Adrenal gland (tissue), 12 donors: ENCODE measurements around the gene TTC23. TPM values are rescaled to one million over a fixed set of nuclear protein-coding genes. Genes with fewer than 3 reads are reported as not detected.
A peak's percentile ranks its signal among the peaks of the same experiment; 100 is the strongest.

Experiments used
- DNase-seq, 7 donors: peaks; one replicate each; pipeline ENCODE4 v3.0.0-alpha.2; 2019 to 2020
- H3K27ac ChIP-seq, 5 donors: fragments of 200-600 bp; sonication (generic) in 4 of 5; 1 replicate in 3 of 5; 2 replicates in 2 of 5; pipeline versions ENCODE4 v1.5.1 to v1.8.0; 2016 to 2020; ENCODE audit warnings: mild to moderate bottlenecking in 1 of 5
- H3K27me3 ChIP-seq: fragments of 200-600 bp; 2 replicates; pipeline ENCODE4 v1.8.0; 2021
- H3K36me3 ChIP-seq, 2 donors: fragments of 200-600 bp; replicated peaks in 1 of 2; 1 replicate in 1 of 2; 2 replicates in 1 of 2; pipeline versions ENCODE4 v1.5.1 to v1.8.0; 2018 to 2022
- H3K4me1 ChIP-seq, 2 donors: fragments of 200-600 bp; replicated peaks in 1 of 2; 1 replicate in 1 of 2; 2 replicates in 1 of 2; pipeline versions ENCODE4 v1.5.1 to v1.8.0; 2018 to 2021
- H3K4me3 ChIP-seq, 4 donors: fragments of 200-600 bp; sonication (generic) in 3 of 4; one replicate each; pipeline ENCODE4 v1.5.1; 2016 to 2018
- H3K9me3 ChIP-seq, 3 donors: fragments of 200-600 bp; sonication (generic) in 1 of 3; replicated peaks in 1 of 3; 1 replicate in 2 of 3; 2 replicates in 1 of 3; pipeline versions ENCODE4 v1.5.1 to v1.8.0; 2016 to 2021
- POLR2A ChIP-seq, 2 donors: fragments of 450-650 bp; IDR thresholded peaks; one replicate each; pipeline ENCODE4 v1.6.1; 2017; ENCODE audit warnings: antibody characterized with exemption in 2 of 2, mild to moderate bottlenecking in 2 of 2, moderate library complexity in 1 of 2
- WGBS, 4 donors: extraction: QIAGEN DNeasy Blood & Tissue Kit in 2 of 4; methylation state at CpG; one replicate each; pipeline versions ENCODE4 v1.1.5 to v1.1.7; 2013 to 2017; 5-methylcytosine and 5-hydroxymethylcytosine counted together
- intact Hi-C, 2 donors: fragments of 100-400 bp; cut with DNase I; formaldehyde crosslinking; loops; one replicate each; pipeline versions ENCODE4 v1.14.1 to v1.15.0; 2022 to 2023
- polyA plus RNA-seq, 3 donors: library from polyadenylated mRNA; stranded (reverse); fragments of 200-250 nt in 2 of 3; fragments of 350-450 nt in 1 of 3; fragmentation: Illumina TruSeq in 1 of 3; extraction: RNeasy Lipid Tissue Mini Kit (QIAGEN cat#74804) in 1 of 3; gene quantifications; one replicate each; pipeline ENCODE4 v1.2.3, GENCODE V29; 2013 to 2014
- total RNA-seq, 9 donors: library from RNA; depleted of rRNA in 4 of 9; stranded (reverse); fragments of >200 nt in 4 of 9; fragments of 120-200 nt in 1 of 9; fragmentation: NEBNext Ultra II Directional in 1 of 9; extraction: Animal tissue kit (Norgen Biotek cat#: 25700) in 1 of 9; gene quantifications; one replicate each; pipeline versions ENCODE4 v1.1.0 to v1.2.4, GENCODE V29; 2013 to 2023
- TF ChIP-seq, protein P1 (sequence below), 6 experiments: fragments of 450-650 bp in 4 of 6; fragments of 200-600 bp in 2 of 6; sonication (generic) in 1 of 6; IDR thresholded peaks; 1 replicate in 5 of 6; 2 replicates in 1 of 6; pipeline versions ENCODE4 v1.5.1 to v1.8.0; 2016 to 2021; ENCODE audit warnings: antibody characterized with exemption in 6 of 6, mild to moderate bottlenecking in 2 of 6, moderate library complexity in 1 of 6
- donor health status: healthy with polysubstance abuse.
- donor health status: Bipolar disorder and iron deficiency.
- donor health status: DM: yes; HTN: yes; CAD: no.
- donor health status: DM: no; HTN: no; CAD: no.
- donor health status: DM: no; HTN: no; CAD: no.
- donor health status: DM: yes; HTN: yes; CAD: no.

TTC23 gene
- total and polyA plus RNA-seq, 12 donors, result 10.9 to 42.0 (median 22.6) TPM

DNA sequence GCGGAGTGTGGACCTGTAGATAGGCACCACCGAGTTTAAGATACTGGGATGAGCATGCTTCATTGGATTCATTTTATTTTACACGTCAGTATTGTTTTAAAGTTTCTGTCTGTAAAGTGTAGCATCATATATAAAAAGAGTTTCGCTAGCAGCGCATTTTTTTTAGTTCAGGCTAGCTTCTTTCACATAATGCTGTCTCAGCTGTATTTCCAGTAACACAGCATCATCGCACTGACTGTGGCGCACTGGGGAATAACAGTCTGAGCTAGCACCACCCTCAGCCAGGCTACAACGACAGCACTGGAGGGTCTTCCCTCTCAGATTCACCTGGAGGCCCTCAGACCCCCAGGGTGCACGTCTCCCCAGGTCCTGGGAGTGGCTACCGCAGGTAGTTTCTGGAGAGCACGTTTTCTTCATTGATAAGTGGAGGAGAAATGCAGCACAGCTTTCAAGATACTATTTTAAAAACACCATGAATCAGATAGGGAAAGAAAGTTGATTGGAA is 115.0 kb downstream of the TTC23 start:
- no peak overlapping the region for H3K4me3 ChIP-seq
- peak in 2 of 7 donors; percentile 10 to 33 for DNase-seq
- no peaks in the 10 kb centered on the region for H3K9me3 ChIP-seq
- intact Hi-C loops, result no loop called here
- H3K27ac ChIP-seq, result peak overlapping the region in 1 of 5 donors; percentile 10
- whole genome bisulfite sequencing, 4 donors, result 88 to 93% (median 89%) methylated on average over 10 to 11 of the region's 11 CpGs
- TF ChIP-seq, protein P1, sequence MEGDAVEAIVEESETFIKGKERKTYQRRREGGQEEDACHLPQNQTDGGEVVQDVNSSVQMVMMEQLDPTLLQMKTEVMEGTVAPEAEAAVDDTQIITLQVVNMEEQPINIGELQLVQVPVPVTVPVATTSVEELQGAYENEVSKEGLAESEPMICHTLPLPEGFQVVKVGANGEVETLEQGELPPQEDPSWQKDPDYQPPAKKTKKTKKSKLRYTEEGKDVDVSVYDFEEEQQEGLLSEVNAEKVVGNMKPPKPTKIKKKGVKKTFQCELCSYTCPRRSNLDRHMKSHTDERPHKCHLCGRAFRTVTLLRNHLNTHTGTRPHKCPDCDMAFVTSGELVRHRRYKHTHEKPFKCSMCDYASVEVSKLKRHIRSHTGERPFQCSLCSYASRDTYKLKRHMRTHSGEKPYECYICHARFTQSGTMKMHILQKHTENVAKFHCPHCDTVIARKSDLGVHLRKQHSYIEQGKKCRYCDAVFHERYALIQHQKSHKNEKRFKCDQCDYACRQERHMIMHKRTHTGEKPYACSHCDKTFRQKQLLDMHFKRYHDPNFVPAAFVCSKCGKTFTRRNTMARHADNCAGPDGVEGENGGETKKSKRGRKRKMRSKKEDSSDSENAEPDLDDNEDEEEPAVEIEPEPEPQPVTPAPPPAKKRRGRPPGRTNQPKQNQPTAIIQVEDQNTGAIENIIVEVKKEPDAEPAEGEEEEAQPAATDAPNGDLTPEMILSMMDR (IDR thresholded peaks at IDR 0.05), result no peak
- no peak for TF ChIP-seq POLR2A (IDR thresholded peaks at IDR 0.05)
- no peaks in the 10 kb centered on the region for H3K27me3 ChIP-seq
- peaks cover 0 to 41% of the 10 kb centered on the region in 2 donors for H3K36me3 ChIP-seq
- H3K4me1 ChIP-seq, result peaks cover 3 to 13% of the 10 kb centered on the region in 2 donors

DNA sequence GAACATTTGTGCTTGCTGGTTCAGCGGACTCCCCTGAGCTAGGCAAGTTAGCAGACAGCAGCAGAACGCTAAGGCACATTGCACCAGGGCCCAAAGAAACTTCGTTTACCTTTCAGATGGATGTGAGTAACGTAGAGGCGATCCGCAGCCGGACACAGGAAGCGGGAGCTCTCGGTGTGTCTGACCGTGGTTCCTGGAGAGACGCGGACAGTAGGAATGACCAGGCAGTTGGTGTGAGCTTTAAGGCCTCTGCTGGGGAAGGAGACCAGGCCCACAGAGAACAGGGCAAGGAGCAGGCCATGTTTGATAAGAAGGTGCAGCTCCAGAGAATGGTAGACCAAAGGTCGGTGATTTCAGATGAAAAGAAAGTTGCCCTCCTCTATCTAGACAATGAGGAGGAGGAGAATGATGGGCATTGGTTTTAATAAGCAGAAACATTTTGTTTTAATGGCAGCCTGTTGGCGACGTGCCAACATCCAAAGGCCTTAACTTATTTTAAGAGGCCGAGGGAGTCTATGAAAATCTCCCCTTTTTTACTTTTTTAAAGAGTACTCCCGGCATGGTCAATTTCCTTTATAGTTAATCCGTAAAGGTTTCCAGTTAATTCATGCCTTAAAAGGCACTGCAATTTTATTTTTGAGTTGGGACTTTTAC is 116.6 kb downstream of the TTC23 start:
- H3K4me1 ChIP-seq, result peaks cover 3 to 13% of the 10 kb centered on the region in 2 donors
- peak in 3 of 7 donors; percentile 9 to 50 (median 10) for DNase-seq
- no peak overlapping the region for H3K27ac ChIP-seq
- H3K27me3 ChIP-seq, result no peaks in the 10 kb centered on the region
- TF ChIP-seq, protein P1 (IDR thresholded peaks at IDR 0.05), result no peak
- TF ChIP-seq POLR2A (IDR thresholded peaks at IDR 0.05), result no peak
- H3K4me3 ChIP-seq, result no peak overlapping the region
- 87 to 91% (median 91%) methylated on average over 18 of the region's 18 CpGs for WGBS, 4 donors
- intact Hi-C loops, result no loop called here
- H3K36me3 ChIP-seq, result peaks cover 0 to 47% of the 10 kb centered on the region in 2 donors
- H3K9me3 ChIP-seq, result no peaks in the 10 kb centered on the region

DNA sequence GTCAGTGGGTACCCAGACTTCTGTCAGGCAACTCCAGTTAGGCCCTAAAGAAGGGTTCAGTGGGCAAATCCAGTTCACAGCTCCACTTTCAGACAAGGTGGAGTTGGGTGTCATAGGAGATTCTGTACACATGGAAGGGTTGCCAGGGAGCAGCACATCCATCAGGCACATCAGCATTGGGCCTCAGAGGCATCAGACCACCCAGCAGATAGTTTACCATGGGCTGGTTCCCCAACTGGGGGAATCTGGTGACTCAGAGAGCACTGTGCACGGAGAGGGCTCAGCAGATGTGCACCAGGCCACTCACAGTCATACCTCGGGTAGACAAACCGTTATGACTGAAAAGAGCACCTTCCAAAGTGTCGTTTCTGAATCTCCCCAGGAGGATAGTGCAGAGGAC is 117.3 kb downstream of the TTC23 start:
- peaks cover 0 to 45% of the 10 kb centered on the region in 2 donors for H3K36me3 ChIP-seq
- DNase-seq, result no peak
- no peak for TF ChIP-seq POLR2A (IDR thresholded peaks at IDR 0.05)
- TF ChIP-seq, protein P1 (IDR thresholded peaks at IDR 0.05), result no peak
- intact Hi-C loops, result no loop called here
- no peaks in the 10 kb centered on the region for H3K27me3 ChIP-seq
- no peak overlapping the region for H3K27ac ChIP-seq
- no peak overlapping the region for H3K4me3 ChIP-seq
- no peaks in the 10 kb centered on the region for H3K9me3 ChIP-seq
- H3K4me1 ChIP-seq, result peaks cover 3 to 13% of the 10 kb centered on the region in 2 donors
- WGBS, 4 donors, result 89 to 98% (median 93%) methylated on average over 4 of the region's 4 CpGs

DNA sequence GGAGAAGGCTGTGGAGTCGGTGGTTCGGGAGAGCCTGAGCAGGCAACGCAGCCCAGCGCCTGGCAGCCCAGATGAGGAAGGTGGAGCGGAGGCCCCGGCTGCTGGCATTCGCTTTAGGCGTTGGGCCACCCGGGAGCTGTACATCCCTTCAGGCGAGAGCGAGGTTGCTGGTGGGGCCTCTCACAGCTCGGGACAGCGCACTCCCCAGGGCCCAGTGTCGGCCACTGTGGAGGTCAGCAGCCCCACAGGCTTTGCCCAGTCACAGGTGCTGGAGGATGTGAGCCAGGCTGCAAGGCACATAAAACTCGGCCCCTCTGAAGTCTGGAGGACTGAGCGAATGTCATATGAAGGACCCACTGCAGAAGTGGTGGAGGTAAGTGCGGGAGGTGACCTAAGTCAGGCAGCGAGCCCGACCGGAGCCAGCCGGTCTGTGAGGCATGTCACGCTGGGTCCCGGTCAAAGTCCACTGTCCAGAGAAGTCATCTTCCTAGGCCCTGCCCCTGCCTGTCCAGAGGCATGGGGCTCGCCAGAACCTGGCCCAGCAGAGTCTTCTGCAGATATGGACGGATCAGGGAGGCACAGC is 117.8 kb downstream of the TTC23 start:
- Histone ChIP-seq H3K9me3 (no peaks in the 10 kb centered on the region), H3K36me3 (peaks cover 0 to 39% of the 10 kb centered on the region in 2 donors), H3K27me3 (no peaks in the 10 kb centered on the region), H3K4me1 (peaks cover 3 to 13% of the 10 kb centered on the region in 2 donors), H3K27ac (no peak overlapping the region), H3K4me3 (no peak overlapping the region)
- intact Hi-C loops, result no loop called here
- DNase-seq, result peak in 4 of 7 donors; percentile 5 to 49 (median 15)
- 92 to 96% (median 95%) methylated on average over 25 of the region's 25 CpGs for WGBS, 4 donors
- TF ChIP-seq, protein P1 (IDR thresholded peaks at IDR 0.05), result no peak
- no peak for TF ChIP-seq POLR2A (IDR thresholded peaks at IDR 0.05)
